Measurements from ENCODE around the gene MAPKBP1.

MAPKBP1 gene

GRCh38 chr15:41783296-41783695 lies 9.0 kb downstream of the MAPKBP1 start:
- no peak for TF ChIP-seq CTCF (IDR thresholded peaks at IDR 0.05; ENCODE audit: borderline replicate concordance, insufficient read depth, low read depth, low read length)
- no peak overlapping the region for H3K4me3 ChIP-seq (ENCODE audit: low read depth, low read length)

- no peak for TF ChIP-seq CTCF (IDR thresholded peaks at IDR 0.05; ENCODE audit: borderline replicate concordance, insufficient read depth, low read depth, low read length)
- no peak overlapping the region for H3K4me3 ChIP-seq (ENCODE audit: low read depth, low read length)
Observed at GRCh38 chr15:41788262-41788661, 14.0 kb downstream of the MAPKBP1 start.

- no peak for TF ChIP-seq CTCF (IDR thresholded peaks at IDR 0.05; ENCODE audit: borderline replicate concordance, insufficient read depth, low read depth, low read length)
- H3K4me3 ChIP-seq (ENCODE audit: low read depth, low read length) = no peak overlapping the region
Observed at GRCh38 chr15:41789236-41789635, 15.0 kb downstream of the MAPKBP1 start.

GRCh38 chr15:41789662-41790061 lies 15.4 kb downstream of the MAPKBP1 start:
- TF ChIP-seq CTCF (IDR thresholded peaks at IDR 0.05; ENCODE audit: borderline replicate concordance, insufficient read depth, low read depth, low read length) = no peak
- no peak overlapping the region for H3K4me3 ChIP-seq (ENCODE audit: low read depth, low read length)

GRCh38 chr15:41790169-41790568 lies 15.9 kb downstream of the MAPKBP1 start:
- TF ChIP-seq CTCF (IDR thresholded peaks at IDR 0.05; ENCODE audit: borderline replicate concordance, insufficient read depth, low read depth, low read length) = no peak
- H3K4me3 ChIP-seq (ENCODE audit: low read depth, low read length) = no peak overlapping the region

- TF ChIP-seq CTCF (IDR thresholded peaks at IDR 0.05; ENCODE audit: borderline replicate concordance, insufficient read depth, low read depth, low read length) = no peak
- peak overlapping the region; percentile 16 for H3K4me3 ChIP-seq (ENCODE audit: low read depth, low read length)
Observed at GRCh38 chr15:41790756-41791546, 16.7 kb downstream of the MAPKBP1 start.

GRCh38 chr15:41791547-41791937 lies 17.3 kb downstream of the MAPKBP1 start:
- no peak for TF ChIP-seq CTCF (IDR thresholded peaks at IDR 0.05; ENCODE audit: borderline replicate concordance, insufficient read depth, low read depth, low read length)
- H3K4me3 ChIP-seq (ENCODE audit: low read depth, low read length) = no peak overlapping the region

Data from GM12875 (cell line).